Right atrium auricular region (tissue), 2 donors: ENCODE measurements around the gene RPL7L1. TPM values are rescaled to one million over a fixed set of nuclear protein-coding genes. Genes with fewer than 3 reads are reported as not detected.

Source experiments
- DNase-seq: peaks from one replicate; pipeline ENCODE4 v3.0.0-alpha.2; 2019; ENCODE audit warnings: low spot score
- H3K27ac ChIP-seq, 2 donors: fragments of 200-600 bp; sonication (generic); 1 replicate in 1 of 2; 2 replicates in 1 of 2; pipeline ENCODE4 v1.5.1; 2016 to 2019
- H3K27me3 ChIP-seq, 2 donors: fragments of 200-600 bp; sonication (generic); one replicate each; pipeline versions ENCODE4 v1.5.1 to v1.6.0; 2017 to 2019
- H3K36me3 ChIP-seq: fragments of 200-600 bp; sonication (generic); one replicate; pipeline ENCODE4 v1.5.1; 2016
- H3K4me1 ChIP-seq, 2 donors: fragments of 200-600 bp; sonication (generic); one replicate each; pipeline versions ENCODE4 v1.5.1 to v1.6.0; 2017 to 2019
- H3K4me3 ChIP-seq, 2 donors: fragments of 200-600 bp; sonication (generic); 1 replicate in 1 of 2; 2 replicates in 1 of 2; pipeline ENCODE4 v1.5.1; 2017 to 2019; ENCODE audit warnings: mild to moderate bottlenecking in 1 of 2, moderate library complexity in 1 of 2
- H3K9me3 ChIP-seq, 2 donors: fragments of 200-600 bp; sonication (generic); one replicate each; pipeline ENCODE4 v1.5.1; 2019
- total RNA-seq, 2 donors: library from RNA; depleted of rRNA; stranded (reverse); fragments of >200 nt; gene quantifications; one replicate each; pipeline ENCODE4 v1.1.0, GENCODE V29; 2016
- TF ChIP-seq, protein P1 (sequence below), 2 donors: fragments of 200-600 bp; sonication (generic); IDR thresholded peaks; one replicate each; pipeline ENCODE4 v1.5.1; 2019; ENCODE audit warnings: antibody characterized with exemption in 2 of 2

RPL7L1 gene
- 10 to 100 TPM; 63.3 to 66.7 TPM for total RNA-seq

DNA sequence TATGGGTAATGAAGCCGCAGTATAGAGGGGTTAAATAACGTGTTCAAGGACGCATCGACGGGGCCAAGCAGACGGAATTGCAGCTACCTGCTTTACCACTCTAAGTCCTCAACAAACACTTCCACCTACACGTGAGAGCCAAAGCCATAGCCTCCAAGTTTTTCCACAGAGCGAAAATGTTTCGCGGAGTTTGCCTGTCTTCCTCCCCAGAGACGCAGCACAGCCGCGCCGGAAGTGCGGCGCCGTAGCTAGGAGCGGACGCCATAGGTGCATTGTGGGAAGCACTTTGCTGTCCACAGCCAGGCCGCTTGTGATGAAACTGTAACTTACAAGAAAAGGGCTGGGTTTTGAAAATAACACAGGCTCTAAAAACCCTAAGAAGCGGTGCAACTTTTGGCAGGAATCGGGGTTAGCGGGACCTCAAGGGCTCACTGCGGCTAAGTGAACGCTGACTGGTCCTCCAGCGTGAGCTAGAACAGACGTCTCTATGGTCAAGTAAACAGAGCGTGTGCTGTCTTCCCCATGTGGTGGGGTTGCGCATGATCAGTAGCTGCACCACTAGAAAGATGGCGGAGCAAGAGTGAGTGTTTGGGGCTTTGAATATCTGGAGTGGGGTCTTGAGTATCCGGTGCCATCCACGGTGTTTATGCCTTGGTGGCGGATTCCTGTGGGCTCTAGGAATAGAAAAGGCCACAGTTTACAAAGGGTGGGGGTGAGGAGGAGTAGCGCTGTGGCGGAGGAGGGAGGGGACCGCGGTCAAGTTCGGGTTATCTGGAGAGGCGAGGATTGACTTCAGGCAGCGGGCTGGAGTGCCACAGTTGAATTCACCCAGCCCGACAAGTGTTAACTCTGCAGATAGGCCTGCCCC lies at the start of gene RPL7L1:
Gene RPL7L1 (plus strand): TSS at position 245 of the 868 bp plus-strand sequence. CDS start 295 bp downstream, at position 540.
- H3K4me3 ChIP-seq: peak within 1 kb of the TSS; percentile 61 to 62
- peaks cover 0 to 23% of the 10 kb centered on the region in 2 donors for H3K4me1 ChIP-seq
- H3K27me3 ChIP-seq: no peaks in the 10 kb centered on the region
- peak within 1 kb of the TSS; percentile 96 to 97 for H3K27ac ChIP-seq
- TF ChIP-seq, protein P1, sequence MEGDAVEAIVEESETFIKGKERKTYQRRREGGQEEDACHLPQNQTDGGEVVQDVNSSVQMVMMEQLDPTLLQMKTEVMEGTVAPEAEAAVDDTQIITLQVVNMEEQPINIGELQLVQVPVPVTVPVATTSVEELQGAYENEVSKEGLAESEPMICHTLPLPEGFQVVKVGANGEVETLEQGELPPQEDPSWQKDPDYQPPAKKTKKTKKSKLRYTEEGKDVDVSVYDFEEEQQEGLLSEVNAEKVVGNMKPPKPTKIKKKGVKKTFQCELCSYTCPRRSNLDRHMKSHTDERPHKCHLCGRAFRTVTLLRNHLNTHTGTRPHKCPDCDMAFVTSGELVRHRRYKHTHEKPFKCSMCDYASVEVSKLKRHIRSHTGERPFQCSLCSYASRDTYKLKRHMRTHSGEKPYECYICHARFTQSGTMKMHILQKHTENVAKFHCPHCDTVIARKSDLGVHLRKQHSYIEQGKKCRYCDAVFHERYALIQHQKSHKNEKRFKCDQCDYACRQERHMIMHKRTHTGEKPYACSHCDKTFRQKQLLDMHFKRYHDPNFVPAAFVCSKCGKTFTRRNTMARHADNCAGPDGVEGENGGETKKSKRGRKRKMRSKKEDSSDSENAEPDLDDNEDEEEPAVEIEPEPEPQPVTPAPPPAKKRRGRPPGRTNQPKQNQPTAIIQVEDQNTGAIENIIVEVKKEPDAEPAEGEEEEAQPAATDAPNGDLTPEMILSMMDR (IDR thresholded peaks at IDR 0.05): peak in 1 of 2 donors; percentile 25
- peaks cover 28% of the 10 kb centered on the region for H3K36me3 ChIP-seq
- peak; percentile 89 for DNase-seq
- H3K9me3 ChIP-seq: no peaks in the 10 kb centered on the region

DNA sequence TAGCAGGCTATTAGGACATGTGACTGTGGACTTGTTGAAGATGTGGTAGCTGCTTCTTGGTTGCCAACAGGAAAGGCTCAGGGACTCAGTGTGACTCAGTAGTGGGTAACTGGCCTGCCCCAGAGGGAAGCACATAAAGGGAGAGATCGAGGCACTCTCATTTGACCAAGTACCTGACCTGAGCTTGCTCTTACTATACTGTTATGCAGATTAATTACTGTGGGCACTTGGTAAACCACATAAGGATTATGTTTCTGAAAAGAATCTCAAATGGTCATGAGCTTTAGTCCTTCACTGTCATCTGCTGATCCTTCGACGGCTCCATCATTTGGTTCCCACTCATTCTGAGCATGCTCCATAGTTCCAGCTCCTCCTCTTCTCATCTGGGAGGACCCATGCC lies 48.2 kb upstream of the RPL7L1 start:
- H3K4me3 ChIP-seq: no peak overlapping the region
- TF ChIP-seq, protein P1 (IDR thresholded peaks at IDR 0.05): no peak
- H3K36me3 ChIP-seq: peaks cover 56% of the 10 kb centered on the region
- no peaks in the 10 kb centered on the region for H3K4me1 ChIP-seq
- no peak overlapping the region for H3K27ac ChIP-seq
- DNase-seq: no peak
- H3K9me3 ChIP-seq: no peaks in the 10 kb centered on the region
- H3K27me3 ChIP-seq: no peaks in the 10 kb centered on the region

DNA sequence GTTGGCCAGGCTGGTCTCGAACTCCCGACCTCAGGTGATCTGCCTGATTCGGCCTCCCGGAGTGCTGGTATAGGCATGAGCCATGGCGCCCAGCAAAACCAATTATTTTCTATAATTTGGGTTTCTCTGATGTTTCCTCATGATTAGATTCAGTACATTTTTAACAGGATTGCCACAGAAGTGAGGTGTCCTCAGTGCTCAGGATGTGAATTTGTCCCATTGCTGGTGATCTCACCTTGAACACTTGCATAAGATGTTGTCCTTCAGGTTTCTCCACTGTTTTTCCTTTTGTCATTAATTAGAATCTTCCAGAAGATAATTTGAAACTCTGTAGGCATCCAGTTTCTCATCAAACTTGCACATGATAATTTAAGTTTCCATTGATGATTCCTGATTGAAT lies 45.4 kb upstream of the RPL7L1 start:
- no peaks in the 10 kb centered on the region for H3K27me3 ChIP-seq
- no peak overlapping the region for H3K4me3 ChIP-seq
- no peak overlapping the region for H3K27ac ChIP-seq
- no peaks in the 10 kb centered on the region for H3K4me1 ChIP-seq
- H3K36me3 ChIP-seq: peaks cover 35% of the 10 kb centered on the region
- TF ChIP-seq, protein P1 (IDR thresholded peaks at IDR 0.05): no peak
- no peak for DNase-seq
- H3K9me3 ChIP-seq: no peaks in the 10 kb centered on the region

DNA sequence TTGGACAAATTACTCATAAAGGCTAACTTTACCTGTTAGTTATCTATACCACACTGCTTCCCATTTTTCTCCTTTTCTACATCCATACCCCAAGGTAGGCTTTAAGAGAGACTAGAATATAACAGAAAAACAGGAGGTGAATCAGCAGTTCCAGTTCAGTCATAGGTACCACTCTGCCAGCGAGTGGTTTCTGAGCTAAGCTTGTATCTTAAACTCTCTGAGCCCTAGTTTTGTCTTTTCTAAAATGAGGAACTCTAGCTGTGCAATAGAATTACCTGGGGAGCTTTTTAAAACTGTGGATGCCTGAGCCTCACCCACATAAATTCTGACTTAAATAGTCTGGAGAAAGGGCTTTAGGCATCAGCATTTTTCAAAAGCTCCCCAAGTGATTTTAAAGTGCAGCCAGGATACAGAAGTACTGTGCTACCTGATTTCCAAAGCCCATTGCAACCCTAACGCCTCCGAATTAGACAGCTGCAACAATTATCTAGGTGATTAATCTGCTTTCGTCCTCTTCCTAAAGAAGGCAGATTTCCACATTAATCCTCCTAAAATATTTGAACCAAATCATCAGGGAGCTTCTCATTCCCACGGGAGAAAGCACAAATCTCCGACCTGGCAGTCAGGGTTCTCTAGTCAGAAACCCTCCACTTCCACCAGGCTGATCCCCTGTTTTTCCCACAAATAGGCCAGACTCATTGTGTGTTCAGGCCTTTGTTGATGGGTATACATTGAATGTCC lies 37.4 kb upstream of the RPL7L1 start:
- Histone ChIP-seq H3K4me3 (no peak overlapping the region), H3K27ac (no peak overlapping the region), H3K27me3 (no peaks in the 10 kb centered on the region), H3K4me1 (no peaks in the 10 kb centered on the region), H3K9me3 (no peaks in the 10 kb centered on the region), H3K36me3 (peaks cover 6% of the 10 kb centered on the region)
- no peak for DNase-seq
- TF ChIP-seq, protein P1 (IDR thresholded peaks at IDR 0.05): no peak

DNA sequence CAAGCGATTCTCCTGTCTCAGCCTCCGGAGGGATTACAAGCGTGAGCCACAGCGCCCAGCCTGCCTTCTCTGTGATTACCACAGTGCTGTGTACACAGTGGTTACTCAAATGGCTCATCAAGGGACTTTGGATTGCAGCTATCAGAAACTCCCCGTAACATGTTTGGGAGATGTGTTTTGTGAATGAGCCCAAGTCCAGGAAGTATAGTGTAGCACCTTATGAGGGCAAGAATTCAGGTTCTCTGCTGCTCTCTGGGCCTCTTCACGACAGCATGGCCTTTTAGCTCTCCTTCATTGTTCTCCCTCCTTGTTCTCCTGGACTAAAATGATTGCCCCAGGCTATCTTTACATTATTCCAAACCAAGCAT lies 34.1 kb upstream of the RPL7L1 start:
- Histone ChIP-seq H3K9me3 (no peaks in the 10 kb centered on the region), H3K27ac (no peak overlapping the region), H3K4me1 (no peaks in the 10 kb centered on the region), H3K4me3 (no peak overlapping the region), H3K36me3 (peaks cover 6% of the 10 kb centered on the region), H3K27me3 (no peaks in the 10 kb centered on the region)
- no peak for DNase-seq
- TF ChIP-seq, protein P1 (IDR thresholded peaks at IDR 0.05): no peak
